ENCODE data around the gene ACOT11. TPM values are rescaled to one million over a fixed set of nuclear protein-coding genes. Genes with fewer than 3 reads are reported as not detected.

ACOT11 gene
- total RNA-seq = 0.86 and 1.3 TPM in 2 replicates

DNA sequence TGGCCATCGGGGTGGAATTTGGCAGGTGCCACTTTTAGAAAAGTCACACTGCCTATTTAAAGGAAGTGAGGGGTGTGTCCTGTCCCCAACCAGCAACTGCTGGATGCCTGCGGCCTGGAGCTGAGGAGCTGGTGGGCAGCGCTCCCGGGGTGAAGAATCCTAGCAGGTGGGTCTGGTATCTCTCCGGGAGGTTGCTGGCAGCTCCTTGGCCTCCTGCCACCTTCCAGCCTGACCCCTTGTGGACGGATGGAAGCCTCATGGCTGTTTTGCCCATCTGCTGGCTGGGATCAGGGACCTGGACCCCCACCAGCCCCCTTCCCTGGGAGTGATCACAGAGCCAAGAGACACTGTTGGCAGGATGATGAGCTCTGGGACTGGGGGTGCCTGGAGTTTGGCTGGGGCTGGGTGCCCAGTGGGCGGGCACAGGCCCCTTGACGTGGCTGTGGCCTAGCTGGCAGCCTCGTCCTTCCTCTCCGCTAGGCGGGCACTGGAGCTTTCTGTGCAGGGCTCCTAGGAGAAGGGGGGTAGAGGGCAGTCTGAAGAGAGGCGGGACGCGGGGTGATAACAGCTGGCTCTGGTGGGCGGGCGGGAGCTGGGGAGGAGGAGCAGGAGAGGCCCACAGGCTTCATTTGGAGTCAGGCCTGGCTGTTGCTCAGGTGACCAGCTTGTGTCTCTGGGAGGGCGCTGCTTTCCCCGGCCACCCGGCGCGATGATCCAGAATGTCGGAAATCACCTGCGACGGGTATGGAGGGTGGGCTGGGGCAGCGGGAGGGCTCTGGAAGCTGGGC is at the start of gene ACOT11:
Gene ACOT11 (plus strand): TSS at position 628 of the 788 bp plus-strand sequence. CDS start 82 bp downstream, at position 710.
- TF ChIP-seq, protein P1, sequence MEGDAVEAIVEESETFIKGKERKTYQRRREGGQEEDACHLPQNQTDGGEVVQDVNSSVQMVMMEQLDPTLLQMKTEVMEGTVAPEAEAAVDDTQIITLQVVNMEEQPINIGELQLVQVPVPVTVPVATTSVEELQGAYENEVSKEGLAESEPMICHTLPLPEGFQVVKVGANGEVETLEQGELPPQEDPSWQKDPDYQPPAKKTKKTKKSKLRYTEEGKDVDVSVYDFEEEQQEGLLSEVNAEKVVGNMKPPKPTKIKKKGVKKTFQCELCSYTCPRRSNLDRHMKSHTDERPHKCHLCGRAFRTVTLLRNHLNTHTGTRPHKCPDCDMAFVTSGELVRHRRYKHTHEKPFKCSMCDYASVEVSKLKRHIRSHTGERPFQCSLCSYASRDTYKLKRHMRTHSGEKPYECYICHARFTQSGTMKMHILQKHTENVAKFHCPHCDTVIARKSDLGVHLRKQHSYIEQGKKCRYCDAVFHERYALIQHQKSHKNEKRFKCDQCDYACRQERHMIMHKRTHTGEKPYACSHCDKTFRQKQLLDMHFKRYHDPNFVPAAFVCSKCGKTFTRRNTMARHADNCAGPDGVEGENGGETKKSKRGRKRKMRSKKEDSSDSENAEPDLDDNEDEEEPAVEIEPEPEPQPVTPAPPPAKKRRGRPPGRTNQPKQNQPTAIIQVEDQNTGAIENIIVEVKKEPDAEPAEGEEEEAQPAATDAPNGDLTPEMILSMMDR (conservative IDR thresholded peaks at IDR 0.05; ENCODE audit: low read depth, low read length) = peak; percentile 69
- DNase-seq (ENCODE audit: low read depth) = no peak
- no peak within 1 kb of the TSS for H3K4me3 ChIP-seq (ENCODE audit: low read depth, low read length)

GRCh38 chr1:54498383-54499096 is 49.5 kb upstream of the ACOT11 start:
- peak overlapping the region; percentile 41 for H3K4me3 ChIP-seq (ENCODE audit: low read depth, low read length)
- DNase-seq (ENCODE audit: low read depth) = no peak
- TF ChIP-seq, protein P1 (conservative IDR thresholded peaks at IDR 0.05; ENCODE audit: low read depth, low read length) = no peak

- TF ChIP-seq, protein P1 (conservative IDR thresholded peaks at IDR 0.05; ENCODE audit: low read depth, low read length) = no peak
- DNase-seq (ENCODE audit: low read depth) = no peak
- H3K4me3 ChIP-seq (ENCODE audit: low read depth, low read length) = peak overlapping the region; percentile 41
Observed at GRCh38 chr1:54499097-54499359, 49.0 kb upstream of the ACOT11 start.

GRCh38 chr1:54499360-54500106 is 48.5 kb upstream of the ACOT11 start:
- DNase-seq (ENCODE audit: low read depth) = no peak
- TF ChIP-seq, protein P1 (conservative IDR thresholded peaks at IDR 0.05; ENCODE audit: low read depth, low read length) = peak; percentile 50
- peak overlapping the region; percentile 41 for H3K4me3 ChIP-seq (ENCODE audit: low read depth, low read length)

DNA sequence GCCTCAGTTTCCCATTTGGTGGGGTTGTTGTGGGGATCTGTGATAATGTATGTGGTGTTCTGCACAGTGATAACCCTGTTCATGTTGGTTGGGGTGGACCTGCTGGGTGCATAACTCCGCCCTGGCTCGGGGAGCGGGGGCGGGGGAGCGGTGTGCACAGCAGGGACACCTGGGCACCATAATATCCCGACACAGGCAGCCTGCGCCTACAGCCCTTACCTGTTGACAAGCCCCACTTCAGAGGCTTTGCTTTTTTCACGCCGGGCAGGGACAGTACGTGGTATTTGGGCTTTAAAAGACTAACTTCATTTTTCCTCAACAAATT is 48.0 kb upstream of the ACOT11 start:
- no peak for DNase-seq (ENCODE audit: low read depth)
- TF ChIP-seq, protein P1 (conservative IDR thresholded peaks at IDR 0.05; ENCODE audit: low read depth, low read length) = no peak
- no peak overlapping the region for H3K4me3 ChIP-seq (ENCODE audit: low read depth, low read length)

DNA sequence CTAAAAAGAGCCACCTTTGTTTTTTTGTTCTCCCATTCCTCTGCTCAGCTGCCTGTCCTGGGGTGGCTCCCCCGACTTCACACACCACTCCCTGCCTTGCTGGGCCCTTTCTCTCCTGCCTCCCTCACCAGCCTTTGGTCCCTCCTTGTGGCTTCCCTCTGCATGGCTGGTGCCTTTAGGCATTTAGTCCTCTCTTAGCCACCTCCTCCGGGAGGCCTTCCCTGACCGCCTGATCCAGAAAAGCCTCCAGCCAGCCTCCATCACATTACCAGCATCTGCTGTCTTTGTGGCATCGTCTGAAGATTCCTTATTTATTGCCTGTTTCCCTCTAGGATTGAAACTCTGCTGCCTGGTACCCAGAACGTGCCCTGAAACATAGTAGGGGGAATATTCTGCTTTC is 46.2 kb upstream of the ACOT11 start:
- no peak for DNase-seq (ENCODE audit: low read depth)
- TF ChIP-seq, protein P1 (conservative IDR thresholded peaks at IDR 0.05; ENCODE audit: low read depth, low read length) = no peak
- H3K4me3 ChIP-seq (ENCODE audit: low read depth, low read length) = no peak overlapping the region
